DND-41 (cell line): Measurements from ENCODE around the gene CCDC107.
"Not testable (repeated sequence)": the region's sequence is repeated elsewhere in the genome, so short reads cannot be mapped to it uniquely, and the experiment has no call there.

Source experiments
- EZH2 ChIP-seq: IDR thresholded peaks from 3 replicates; pipeline ENCODE4 v1.6.1; 2012; ENCODE audit warnings: borderline replicate concordance, low read depth, mild to moderate bottlenecking, moderate library complexity, low read length, inconsistent platforms; ENCODE audit not compliant: severe bottlenecking
- TF ChIP-seq, protein P1 (sequence below): IDR thresholded peaks from 2 replicates; pipeline ENCODE4 v1.5.1; 2012; ENCODE audit warnings: borderline replicate concordance, low read length, moderate library complexity, mild to moderate bottlenecking; ENCODE audit not compliant: poor library complexity, severe bottlenecking; ENCODE audit errors: extremely low read depth

DNA sequence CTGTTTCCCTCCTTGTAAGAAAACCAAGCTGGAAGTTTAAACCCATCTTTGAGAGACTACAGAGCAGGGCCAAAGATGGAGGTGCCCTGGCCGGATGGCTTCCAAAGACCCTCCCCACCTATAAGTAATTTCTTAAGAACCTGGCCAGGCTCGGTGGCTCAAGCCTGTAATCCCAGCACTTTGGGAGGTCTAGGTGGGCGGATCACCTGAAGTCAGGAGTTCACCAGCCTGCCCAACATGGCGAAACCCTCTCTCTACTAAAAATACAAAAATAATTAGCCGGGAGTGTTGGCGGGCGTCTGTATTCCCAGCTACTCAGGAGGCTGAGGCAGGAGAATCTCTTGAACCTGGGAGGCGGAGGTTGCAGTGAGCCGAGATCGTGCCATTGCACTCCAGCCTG is 12.4 kb upstream of the CCDC107 start:
- TF ChIP-seq, protein P1, sequence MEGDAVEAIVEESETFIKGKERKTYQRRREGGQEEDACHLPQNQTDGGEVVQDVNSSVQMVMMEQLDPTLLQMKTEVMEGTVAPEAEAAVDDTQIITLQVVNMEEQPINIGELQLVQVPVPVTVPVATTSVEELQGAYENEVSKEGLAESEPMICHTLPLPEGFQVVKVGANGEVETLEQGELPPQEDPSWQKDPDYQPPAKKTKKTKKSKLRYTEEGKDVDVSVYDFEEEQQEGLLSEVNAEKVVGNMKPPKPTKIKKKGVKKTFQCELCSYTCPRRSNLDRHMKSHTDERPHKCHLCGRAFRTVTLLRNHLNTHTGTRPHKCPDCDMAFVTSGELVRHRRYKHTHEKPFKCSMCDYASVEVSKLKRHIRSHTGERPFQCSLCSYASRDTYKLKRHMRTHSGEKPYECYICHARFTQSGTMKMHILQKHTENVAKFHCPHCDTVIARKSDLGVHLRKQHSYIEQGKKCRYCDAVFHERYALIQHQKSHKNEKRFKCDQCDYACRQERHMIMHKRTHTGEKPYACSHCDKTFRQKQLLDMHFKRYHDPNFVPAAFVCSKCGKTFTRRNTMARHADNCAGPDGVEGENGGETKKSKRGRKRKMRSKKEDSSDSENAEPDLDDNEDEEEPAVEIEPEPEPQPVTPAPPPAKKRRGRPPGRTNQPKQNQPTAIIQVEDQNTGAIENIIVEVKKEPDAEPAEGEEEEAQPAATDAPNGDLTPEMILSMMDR, result not testable (repeated sequence)
- not testable (repeated sequence) for TF ChIP-seq EZH2
